HG03439 (cell line): ENCODE results near the gene SSTR1.

Experiments
- ATAC-seq: cut with Tn5 transposase; IDR thresholded peaks from one replicate; pipeline ENCODE4 v1.9.1; 2021; ENCODE audit warnings: mild to moderate bottlenecking, moderate library complexity; ENCODE audit not compliant: unreplicated experiment

SSTR1 gene

GRCh38 chr14:38202444-38203191 is 5.1 kb upstream of the SSTR1 start:
- no peak for ATAC-seq

DNA sequence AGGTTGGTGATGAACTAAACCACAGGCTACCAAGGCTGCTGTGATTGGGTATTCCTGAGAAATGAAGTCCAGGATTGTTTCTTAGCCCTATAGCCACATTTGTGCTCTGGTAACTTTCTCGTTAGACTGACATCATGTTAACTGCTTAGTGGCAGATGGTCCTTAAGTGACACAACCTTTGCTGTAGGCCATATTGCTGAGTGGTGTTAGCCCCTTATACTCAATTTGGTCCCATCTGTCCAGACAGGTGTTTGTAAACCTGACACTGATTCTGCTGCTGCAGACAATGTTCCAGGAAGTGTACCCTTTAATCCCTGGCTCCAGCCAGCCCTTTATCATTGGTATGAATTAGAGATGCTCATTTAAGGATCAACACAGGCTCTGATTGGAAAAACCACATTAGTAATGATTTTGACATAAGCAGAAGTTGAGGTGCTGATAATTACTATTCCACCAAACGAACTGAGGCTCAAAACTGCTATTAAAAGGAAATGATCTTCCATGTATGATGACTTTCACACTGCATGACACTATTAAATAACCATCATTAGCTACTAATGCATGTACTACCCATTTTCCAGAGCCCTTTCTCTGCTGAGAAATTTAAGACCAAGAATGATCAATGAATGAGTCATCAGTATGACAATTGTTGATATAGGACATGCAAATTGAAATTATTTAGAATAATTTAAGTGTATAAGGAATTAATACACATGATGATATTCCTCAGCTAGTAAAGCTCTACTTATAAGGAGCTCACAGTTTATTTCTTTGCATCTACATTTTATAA is 3.6 kb upstream of the SSTR1 start:
- no peak for ATAC-seq

DNA sequence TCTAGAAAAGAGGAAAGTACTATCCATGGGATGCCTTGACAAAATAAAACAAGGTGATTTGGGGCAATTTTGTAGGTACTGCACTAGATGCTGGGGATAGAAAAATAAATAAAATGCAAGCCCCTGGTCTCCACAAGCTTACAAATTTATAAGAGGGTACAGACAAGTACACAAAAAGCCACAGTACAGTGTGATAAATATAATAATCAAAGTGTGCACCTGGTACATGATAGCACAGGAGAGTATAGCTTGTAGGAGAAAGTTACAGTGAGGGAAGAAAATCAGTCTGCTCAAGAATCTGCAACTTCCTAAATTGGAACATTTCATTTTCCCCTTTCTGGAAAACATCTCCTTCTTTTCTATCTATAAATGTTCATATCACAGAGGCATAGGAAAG is 3.0 kb upstream of the SSTR1 start:
- no peak for ATAC-seq

DNA sequence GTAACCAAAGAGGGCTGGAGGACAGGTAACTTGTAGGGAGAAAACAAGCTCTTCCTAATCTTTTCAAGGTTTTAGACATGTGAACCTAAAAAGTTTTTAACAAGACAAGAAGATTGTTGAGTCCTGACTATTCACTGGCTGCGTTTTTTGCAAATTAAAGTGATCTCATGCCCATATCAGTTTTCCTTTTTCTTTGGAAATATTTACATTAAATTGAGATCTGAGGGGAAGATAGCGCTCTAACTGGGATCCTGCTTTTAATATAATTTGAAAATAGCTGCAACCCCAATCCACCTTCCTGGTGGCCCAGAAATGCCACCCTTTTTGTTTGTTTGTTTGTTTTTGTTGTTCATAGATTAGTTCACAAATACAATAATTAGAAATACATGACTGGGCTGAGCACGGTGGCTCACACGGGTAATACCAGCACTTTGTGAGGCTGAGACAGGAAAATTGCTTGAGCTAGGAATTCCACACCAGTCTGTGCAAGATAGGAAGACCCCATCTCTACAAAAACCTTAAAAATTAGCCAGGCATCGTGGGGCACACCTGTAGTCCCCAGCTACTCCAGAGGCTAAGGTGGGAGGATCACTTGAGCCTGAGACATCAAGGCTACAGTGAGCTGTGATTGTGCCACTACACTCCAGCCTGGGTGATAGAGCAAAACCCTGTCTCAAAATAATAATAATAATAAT is 2.4 kb upstream of the SSTR1 start:
- no peak for ATAC-seq

GRCh38 chr14:38205949-38206665 is 1.6 kb upstream of the SSTR1 start:
- ATAC-seq: no peak

DNA sequence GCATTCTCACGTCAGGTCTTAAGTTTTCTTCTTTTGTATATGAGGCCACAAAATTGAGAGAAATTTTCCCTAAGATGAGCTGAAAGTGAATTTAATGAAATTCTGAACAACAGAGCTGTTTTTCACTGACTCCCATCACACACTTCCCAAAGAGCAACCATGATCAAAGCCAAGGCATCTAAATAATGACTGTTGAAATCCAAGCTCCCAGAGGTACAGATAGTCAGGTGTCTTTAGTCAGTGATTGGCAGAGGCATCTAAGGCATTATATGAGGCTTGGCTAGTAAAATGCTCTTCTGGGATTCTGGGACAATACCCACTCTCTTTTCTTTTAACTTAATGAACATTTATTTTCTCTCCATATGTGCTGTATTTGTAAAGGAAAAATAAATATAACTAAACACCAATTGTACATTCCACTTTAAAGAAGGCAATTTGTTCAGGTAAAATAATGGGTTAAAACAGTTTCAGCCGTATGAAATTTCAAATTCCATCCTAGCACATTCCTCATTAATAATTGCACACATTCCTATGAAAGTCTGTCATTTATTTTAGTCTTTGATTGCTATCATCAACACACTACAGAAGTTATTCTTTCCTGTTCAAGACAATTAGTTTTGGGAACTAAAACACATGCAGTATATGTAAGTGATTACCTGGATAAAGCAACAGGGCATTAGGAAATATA is 871 bp upstream of the SSTR1 start:
- no peak for ATAC-seq

DNA sequence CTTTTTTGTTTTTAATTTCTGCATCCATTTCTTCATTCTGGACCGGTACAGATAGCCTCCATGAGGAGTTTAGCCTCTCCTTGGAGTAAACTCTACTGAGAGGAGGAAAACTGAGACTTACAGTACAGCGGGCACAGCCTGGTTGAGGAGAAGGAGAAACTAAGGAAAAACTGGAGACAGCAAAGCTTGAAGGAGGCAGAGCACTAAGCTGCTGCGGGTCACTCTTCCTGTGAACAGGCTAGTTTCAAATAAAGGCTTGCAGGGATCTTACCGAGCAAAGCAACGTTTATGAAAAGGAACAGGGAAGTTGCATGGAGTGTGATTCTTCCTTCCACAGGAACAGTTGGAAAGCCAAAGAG is 348 bp upstream of the SSTR1 start:
- ATAC-seq: no peak

GRCh38 chr14:38208618-38209562 is 1.2 kb downstream of the SSTR1 start:
- ATAC-seq: no peak

DNA sequence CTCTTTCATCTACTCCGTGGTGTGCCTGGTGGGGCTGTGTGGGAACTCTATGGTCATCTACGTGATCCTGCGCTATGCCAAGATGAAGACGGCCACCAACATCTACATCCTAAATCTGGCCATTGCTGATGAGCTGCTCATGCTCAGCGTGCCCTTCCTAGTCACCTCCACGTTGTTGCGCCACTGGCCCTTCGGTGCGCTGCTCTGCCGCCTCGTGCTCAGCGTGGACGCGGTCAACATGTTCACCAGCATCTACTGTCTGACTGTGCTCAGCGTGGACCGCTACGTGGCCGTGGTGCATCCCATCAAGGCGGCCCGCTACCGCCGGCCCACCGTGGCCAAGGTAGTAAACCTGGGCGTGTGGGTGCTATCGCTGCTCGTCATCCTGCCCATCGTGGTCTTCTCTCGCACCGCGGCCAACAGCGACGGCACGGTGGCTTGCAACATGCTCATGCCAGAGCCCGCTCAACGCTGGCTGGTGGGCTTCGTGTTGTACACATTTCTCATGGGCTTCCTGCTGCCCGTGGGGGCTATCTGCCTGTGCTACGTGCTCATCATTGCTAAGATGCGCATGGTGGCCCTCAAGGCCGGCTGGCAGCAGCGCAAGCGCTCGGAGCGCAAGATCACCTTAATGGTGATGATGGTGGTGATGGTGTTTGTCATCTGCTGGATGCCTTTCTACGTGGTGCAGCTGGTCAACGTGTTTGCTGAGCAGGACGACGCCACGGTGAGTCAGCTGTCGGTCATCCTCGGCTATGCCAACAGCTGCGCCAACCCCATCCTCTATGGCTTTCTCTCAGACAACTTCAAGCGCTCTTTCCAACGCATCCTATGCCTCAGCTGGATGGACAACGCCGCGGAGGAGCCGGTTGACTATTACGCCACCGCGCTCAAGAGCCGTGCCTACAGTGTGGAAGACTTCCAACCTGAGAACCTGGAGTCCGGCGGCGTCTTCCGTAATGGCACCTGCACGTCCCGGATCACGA is 2.2 kb downstream of the SSTR1 start:
- ATAC-seq: no peak

- ATAC-seq: no peak
Measured at GRCh38 chr14:38210587-38211216, 3.0 kb downstream of the SSTR1 start.

GRCh38 chr14:38211255-38211735 is 3.6 kb downstream of the SSTR1 start:
- no peak for ATAC-seq

GRCh38 chr14:38212111-38212510 is 4.4 kb downstream of the SSTR1 start:
- ATAC-seq: no peak

DNA sequence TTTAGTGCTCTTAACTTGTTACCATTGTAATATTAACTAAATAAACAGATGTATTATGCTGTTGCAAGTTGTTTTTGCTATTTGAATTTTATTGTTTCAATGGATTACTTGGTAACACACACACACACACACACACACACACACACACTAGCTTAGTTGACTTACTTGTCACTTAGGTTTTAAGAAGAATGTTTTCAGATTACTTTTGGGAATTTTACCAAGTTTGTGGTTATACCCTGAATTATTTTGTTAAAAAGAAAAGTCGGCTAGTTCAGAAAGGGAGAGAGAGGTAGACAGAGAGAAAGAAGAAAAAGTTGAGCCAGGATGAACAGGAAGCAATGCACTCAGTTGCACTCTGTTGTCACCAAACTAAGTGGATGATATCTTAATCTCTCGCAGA is 5.3 kb downstream of the SSTR1 start:
- ATAC-seq: no peak

DNA sequence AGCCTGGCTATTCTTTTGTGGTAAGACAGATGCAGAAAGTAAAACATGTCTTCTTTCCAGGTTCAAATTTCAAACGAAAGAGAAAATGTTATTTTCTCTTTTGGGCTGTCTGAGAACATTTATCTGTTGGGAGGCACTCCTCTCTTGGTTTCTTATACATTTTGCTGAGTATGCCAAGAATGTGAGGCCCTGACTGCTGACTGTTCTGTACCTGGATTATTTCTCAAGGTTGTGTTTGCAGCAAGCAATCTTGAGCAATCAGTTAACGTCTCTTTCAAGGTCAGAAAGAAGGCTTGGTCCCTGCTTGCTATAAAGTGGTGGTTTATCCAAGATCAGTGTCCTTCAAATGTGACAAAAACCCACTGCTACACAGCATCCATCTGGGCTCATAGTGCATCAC is 9.8 kb downstream of the SSTR1 start:
- ATAC-seq: no peak

DNA sequence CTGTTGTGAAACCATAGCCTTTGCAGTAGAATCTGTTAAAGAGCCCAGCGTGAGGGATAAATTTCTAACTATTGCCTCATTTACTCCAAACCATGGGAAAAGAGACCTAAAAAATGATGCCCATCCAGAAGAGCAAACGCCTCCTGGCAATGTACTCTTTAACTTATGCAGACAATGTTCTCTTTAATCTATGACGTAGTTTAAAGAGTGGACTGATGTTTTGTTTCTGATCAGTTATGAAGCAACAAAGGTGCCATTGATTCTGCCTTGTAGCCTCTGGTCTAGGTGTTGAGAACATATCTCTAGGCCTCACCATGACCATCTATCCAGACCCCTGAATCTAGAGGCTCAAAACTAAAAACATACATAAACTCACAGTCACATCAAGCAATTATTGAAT is 13.4 kb downstream of the SSTR1 start:
- ATAC-seq: no peak

DNA sequence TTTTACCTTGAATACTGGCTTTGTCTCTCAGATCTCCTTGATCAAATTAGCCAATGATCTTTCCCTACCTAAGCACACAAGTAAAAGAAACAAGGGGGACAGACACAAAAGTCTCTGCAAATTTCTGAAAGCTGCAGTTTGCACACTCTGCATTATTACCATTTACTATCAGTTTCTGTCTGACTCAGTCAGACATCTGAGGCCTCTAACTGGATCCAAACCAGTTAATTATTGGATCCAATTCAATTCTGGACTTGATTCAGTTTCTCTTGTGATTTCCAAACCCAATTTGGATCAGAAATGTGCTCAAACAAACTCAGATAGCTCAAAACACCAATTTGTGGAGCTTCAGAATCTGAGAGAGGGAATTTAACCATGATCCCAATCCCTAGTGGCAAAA is 16.6 kb downstream of the SSTR1 start:
- ATAC-seq: no peak

- ATAC-seq: no peak
Measured at GRCh38 chr14:38225946-38226345, 18.2 kb downstream of the SSTR1 start.

- no peak for ATAC-seq
Measured at GRCh38 chr14:38226366-38226765, 18.7 kb downstream of the SSTR1 start.
